H9 (cell line): Measurements from ENCODE around the gene HACE1. TPM values are rescaled to one million over a fixed set of nuclear protein-coding genes. Genes with fewer than 3 reads are reported as not detected.

ENCODE experiments used
- DNase-seq: peaks from one replicate; pipeline ENCODE4 v3.0.0-alpha.2; 2017
- H2AFZ ChIP-seq: one replicate; pipeline ENCODE4 v1.6.1; 2013; ENCODE audit warnings: mild to moderate bottlenecking, low read length, control low read depth, moderate library complexity
- H2AK5ac ChIP-seq: 2 replicates; pipeline ENCODE4 v1.6.1; 2013; ENCODE audit warnings: low read length, control low read depth, mixed read lengths; ENCODE audit not compliant: insufficient read length
- H2BK120ac ChIP-seq: one replicate; pipeline ENCODE4 v1.6.1; 2013; ENCODE audit warnings: low read depth, mild to moderate bottlenecking, low read length, control low read depth, inconsistent platforms; ENCODE audit not compliant: poor library complexity, severe bottlenecking
- H2BK12ac ChIP-seq: 2 replicates; pipeline ENCODE4 v1.6.1; 2013; ENCODE audit warnings: low read length, control low read depth, mixed read lengths, low read depth; ENCODE audit not compliant: insufficient read length
- H2BK15ac ChIP-seq: 2 replicates; pipeline ENCODE4 v1.6.1; 2013; ENCODE audit warnings: low read depth, low read length, control low read depth
- H2BK20ac ChIP-seq: one replicate; pipeline ENCODE4 v1.6.1; 2013; ENCODE audit warnings: low read depth, mild to moderate bottlenecking, low read length, control low read depth, inconsistent platforms; ENCODE audit not compliant: poor library complexity, severe bottlenecking
- H2BK5ac ChIP-seq: 2 replicates; pipeline ENCODE4 v1.6.1; 2013; ENCODE audit warnings: low read length, control low read depth, mixed read lengths; ENCODE audit not compliant: insufficient read length
- H3K14ac ChIP-seq: 2 replicates; pipeline ENCODE4 v1.6.1; 2013; ENCODE audit warnings: low read length, control low read depth; ENCODE audit not compliant: insufficient read depth
- H3K18ac ChIP-seq: 2 replicates; pipeline ENCODE4 v1.6.1; 2013; ENCODE audit warnings: low read depth, mild to moderate bottlenecking, mixed read lengths, low read length, control low read depth; ENCODE audit not compliant: insufficient read length
- H3K23ac ChIP-seq: 2 replicates; pipeline ENCODE4 v1.6.1; 2013; ENCODE audit warnings: low read length, control low read depth, mixed read lengths, low read depth; ENCODE audit not compliant: insufficient read length
- H3K23me2 ChIP-seq: 2 replicates; pipeline ENCODE4 v1.6.1; 2013; ENCODE audit warnings: low read depth, mild to moderate bottlenecking, mixed read lengths, low read length, control low read depth; ENCODE audit not compliant: insufficient read length, poor library complexity, severe bottlenecking
- H3K27ac ChIP-seq: 2 replicates; pipeline ENCODE4 v1.5.1; 2013; ENCODE audit warnings: low read length, control low read depth, mixed read lengths, low read depth; ENCODE audit not compliant: insufficient read length
- H3K27me3 ChIP-seq: 2 replicates; pipeline ENCODE4 v1.6.1; 2013; ENCODE audit warnings: low read length, control low read depth, inconsistent platforms; ENCODE audit not compliant: insufficient read depth
- H3K4ac ChIP-seq: 2 replicates; pipeline ENCODE4 v1.6.1; 2013; ENCODE audit warnings: low read depth, mild to moderate bottlenecking, control low read depth, inconsistent platforms, low read length, moderate library complexity
- H3K4me1 ChIP-seq: 2 replicates; pipeline ENCODE4 v1.6.1; 2013; ENCODE audit warnings: low read length, control low read depth, inconsistent platforms; ENCODE audit not compliant: insufficient read depth
- H3K4me2 ChIP-seq: 2 replicates; pipeline ENCODE4 v1.6.1; 2013; ENCODE audit warnings: low read length, control low read depth, mixed read lengths; ENCODE audit not compliant: insufficient read length, insufficient read depth
- H3K56ac ChIP-seq: 2 replicates; pipeline ENCODE4 v1.6.1; 2013; ENCODE audit warnings: low read depth, mild to moderate bottlenecking, mixed read lengths, low read length, control low read depth; ENCODE audit not compliant: insufficient read length
- H3K79me1 ChIP-seq: 2 replicates; pipeline ENCODE4 v1.6.1; 2013; ENCODE audit warnings: low read depth, mild to moderate bottlenecking, moderate library complexity, low read length, control low read depth, inconsistent platforms; ENCODE audit not compliant: insufficient read depth, poor library complexity, severe bottlenecking
- H3K79me2 ChIP-seq: 2 replicates; pipeline ENCODE4 v1.6.1; 2013; ENCODE audit warnings: low read length, control low read depth, inconsistent platforms; ENCODE audit not compliant: insufficient read depth
- H3K9ac ChIP-seq: 2 replicates; pipeline ENCODE4 v1.6.1; 2013; ENCODE audit warnings: low read length, control low read depth, mixed read lengths; ENCODE audit not compliant: insufficient read length; ENCODE audit errors: extremely low read depth
- H3K9me3 ChIP-seq: one replicate; pipeline ENCODE4 v1.6.1; 2013; ENCODE audit warnings: low read depth, low read length, inconsistent platforms; ENCODE audit not compliant: control insufficient read depth
- H3T11ph ChIP-seq: one replicate; pipeline ENCODE4 v1.6.1; 2013; ENCODE audit warnings: mild to moderate bottlenecking, low read length, control low read depth, inconsistent platforms
- H4K20me1 ChIP-seq: one replicate; pipeline ENCODE4 v1.6.1; 2013; ENCODE audit not compliant: control insufficient read depth, insufficient read length, insufficient read depth
- H4K5ac ChIP-seq: 2 replicates; pipeline ENCODE4 v1.6.1; 2013; ENCODE audit warnings: low read depth, mild to moderate bottlenecking, mixed read lengths, low read length, control low read depth; ENCODE audit not compliant: insufficient read length
- H4K8ac ChIP-seq: replicated peaks from 2 replicates; pipeline ENCODE4 v1.6.1; 2013; ENCODE audit warnings: low read length, control low read depth, mixed read lengths, low read depth; ENCODE audit not compliant: insufficient read length
- H4K91ac ChIP-seq: 2 replicates; pipeline ENCODE4 v1.6.1; 2013; ENCODE audit warnings: low read depth, mild to moderate bottlenecking, moderate library complexity, mixed read lengths, low read length, control low read depth; ENCODE audit not compliant: insufficient read length
- H3K27ac Mint-ChIP-seq, 3 experiments: 2 replicates in 2 of 3; 3 replicates in 1 of 3; pipeline ENCODE4 v1.8.0; 2020 to 2021; ENCODE audit warnings: mixed read lengths in 3 of 3, mild to moderate bottlenecking in 1 of 3, moderate library complexity in 1 of 3
- H3K27me3 Mint-ChIP-seq: 2 replicates; pipeline ENCODE4 v1.8.0; 2021; ENCODE audit warnings: low read depth, mild to moderate bottlenecking, moderate library complexity, mixed read lengths
- H3K36me3 Mint-ChIP-seq, 3 experiments: 2 replicates in 2 of 3; 3 replicates in 1 of 3; pipeline ENCODE4 v1.8.0; 2020 to 2021; ENCODE audit warnings: low read depth in 3 of 3, mixed read lengths in 3 of 3; ENCODE audit not compliant: insufficient read depth in 1 of 3
- H3K4me1 Mint-ChIP-seq, 2 experiments: 2 replicates each; pipeline ENCODE4 v1.8.0; 2020; ENCODE audit warnings: mixed read lengths in 2 of 2
- H3K4me3 Mint-ChIP-seq, 2 experiments: 2 replicates in 1 of 2; 3 replicates in 1 of 2; pipeline ENCODE4 v1.8.0; 2020 to 2021; ENCODE audit warnings: mild to moderate bottlenecking in 2 of 2, mixed read lengths in 2 of 2, moderate library complexity in 1 of 2
- H3K9me3 Mint-ChIP-seq, 2 experiments: 2 replicates in 1 of 2; 3 replicates in 1 of 2; pipeline ENCODE4 v1.8.0; 2020; ENCODE audit warnings: mild to moderate bottlenecking in 2 of 2, mixed read lengths in 2 of 2, moderate library complexity in 1 of 2
- CTCF ChIP-seq: fragments of 200-600 bp; sonication (generic); conservative IDR thresholded peaks from 3 replicates; pipeline ENCODE4 v1.8.0; 2021; ENCODE audit warnings: antibody characterized with exemption, mild to moderate bottlenecking
- WGBS: extraction: QIAGEN DNeasy Blood & Tissue Kit; methylation state at CpG from one replicate; pipeline ENCODE4 v1.1.7; 2013; ENCODE audit warnings: missing lambda C conversion rate, low lambda C conversion rate, mixed read lengths; ENCODE audit not compliant: insufficient read length; ENCODE audit errors: extremely low coverage; 5-methylcytosine and 5-hydroxymethylcytosine counted together
- total RNA-seq: library from RNA; stranded (reverse); gene quantifications from 2 replicates; pipeline ENCODE4 v1.2.1, GENCODE V29; 2021

HACE1 gene
- total RNA-seq, 1 experiment from 2014 or later: 18.0 TPM

DNA sequence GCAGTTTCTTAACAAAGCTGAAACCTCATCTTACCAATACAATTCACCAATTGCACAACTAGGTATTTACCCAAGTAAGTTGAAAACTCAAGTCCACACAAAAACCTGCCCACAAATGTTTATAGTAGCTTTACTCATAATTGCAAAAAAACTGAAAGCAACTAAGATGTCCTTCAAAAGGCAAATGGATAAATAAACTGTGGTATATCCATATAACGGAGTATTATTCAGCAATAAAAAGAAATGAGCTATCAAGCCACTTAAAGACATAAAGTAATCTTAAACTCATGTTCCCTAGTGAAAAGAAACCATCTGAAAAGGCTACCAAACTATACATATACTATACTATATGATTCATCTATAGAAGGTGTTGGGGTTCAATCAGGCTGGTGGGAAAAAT, 179.7 kb downstream of the HACE1 start:
- Histone ChIP-seq H2BK20ac (no peak overlapping the region), H3K56ac (no peak overlapping the region), H2BK120ac (no peak overlapping the region), H2BK12ac (no peak overlapping the region), H3K18ac (no peak overlapping the region), H3K9me3 (no peaks in the 10 kb centered on the region), H4K20me1 (no peaks in the 10 kb centered on the region), H2BK5ac (no peak overlapping the region), H3K23ac (no peak overlapping the region), H4K5ac (no peak overlapping the region), H2AK5ac (no peak overlapping the region), H3K79me1 (no peaks in the 10 kb centered on the region), H3K27ac (no peak overlapping the region), H3K79me2 (no peaks in the 10 kb centered on the region), H3K9ac (no peak overlapping the region), H3K23me2 (peaks cover 3% of the 10 kb centered on the region), H3T11ph (no peak overlapping the region), H2BK15ac (no peak overlapping the region), H2AFZ (no peak overlapping the region), H3K4me1 (no peaks in the 10 kb centered on the region), H3K4me2 (no peak overlapping the region), H3K14ac (no peak overlapping the region), H3K27me3 (no peaks in the 10 kb centered on the region), H4K8ac (no peak overlapping the region), H4K91ac (no peak overlapping the region), H3K4ac (no peak overlapping the region)
- TF ChIP-seq CTCF: no peak
- Mint-ChIP-seq H3K4me3 (no peak overlapping the region), H3K4me1 (0 out of 4 replicates have a peak, but pooled peaks cover 0 to 3% of the 10 kb centered on the region in 2 experiments), H3K27me3 (no peaks in the 10 kb centered on the region), H3K9me3 (peaks cover 24 to 30% of the 10 kb centered on the region in 2 experiments), H3K36me3 (peaks cover 5 to 17% (median 11%) of the 10 kb centered on the region in 3 experiments; a peak in 5 of 7 replicates), H3K27ac (no peak overlapping the region)
- WGBS: no CpG with 5 or more reads among the region's 1 CpG
- no peak for DNase-seq

Other genes starting within 250 kb of the HACE1 start
- gene LIN28B, start 97.2 kb upstream of the HACE1 start, total RNA-seq: 109 and 110 TPM in 2 replicates